Osteoblast (primary cell): ENCODE measurements around the gene WWOX. TPM values are rescaled to one million over a fixed set of nuclear protein-coding genes. Genes with fewer than 3 reads are reported as not detected.

ENCODE experiments used
- DNase-seq: peaks from one replicate; pipeline ENCODE4 v3.0.0; 2011; ENCODE audit warnings: low spot score, mixed read lengths; ENCODE audit not compliant: insufficient read length; ENCODE audit errors: missing footprints
- H2AFZ ChIP-seq: 2 replicates; pipeline ENCODE4 v1.6.0; 2011; ENCODE audit warnings: mild to moderate bottlenecking, low read length
- H3K27ac ChIP-seq: 2 replicates; pipeline ENCODE4 v1.5.1; 2011; ENCODE audit warnings: mild to moderate bottlenecking, low read depth, low read length, moderate library complexity
- H3K27me3 ChIP-seq: 2 replicates; pipeline ENCODE4 v1.6.0; 2012; ENCODE audit warnings: mild to moderate bottlenecking, control low read depth, inconsistent platforms, low read length, moderate library complexity; ENCODE audit not compliant: insufficient read depth
- H3K36me3 ChIP-seq: 2 replicates; pipeline ENCODE4 v1.5.1; 2011; ENCODE audit warnings: mild to moderate bottlenecking, low read length, control low read depth, moderate library complexity; ENCODE audit not compliant: insufficient read depth
- H3K4me1 ChIP-seq: 2 replicates; pipeline ENCODE4 v1.5.1; 2011; ENCODE audit warnings: mild to moderate bottlenecking, low read length, control low read depth, moderate library complexity; ENCODE audit not compliant: insufficient read depth
- H3K4me2 ChIP-seq: 2 replicates; pipeline ENCODE4 v1.6.0; 2011; ENCODE audit warnings: mild to moderate bottlenecking, low read length; ENCODE audit not compliant: insufficient read depth
- H3K4me3 ChIP-seq: fragments of 200-600 bp; sonication (generic); 3 replicates; pipeline ENCODE4 v1.5.1; 2012; ENCODE audit warnings: mild to moderate bottlenecking, low read length, inconsistent platforms; ENCODE audit not compliant: insufficient read depth
- H3K79me2 ChIP-seq: 2 replicates; pipeline ENCODE4 v1.6.0; 2012; ENCODE audit warnings: mild to moderate bottlenecking, low read length, control low read depth, inconsistent platforms; ENCODE audit not compliant: insufficient read depth
- H3K9me3 ChIP-seq: 2 replicates; pipeline ENCODE4 v1.5.1; 2011; ENCODE audit warnings: low read depth, low read length, control low read depth
- H4K20me1 ChIP-seq: 2 replicates; pipeline ENCODE4 v1.6.0; 2012; ENCODE audit warnings: mild to moderate bottlenecking, low read length, control low read depth; ENCODE audit not compliant: insufficient read depth
- total RNA-seq: library from RNA; depleted of rRNA; stranded (reverse); fragments of >200 nt; gene quantifications from 2 replicates; pipeline ENCODE4 v1.2.3, GENCODE V29; 2012
- TF ChIP-seq, protein P1 (sequence below): IDR thresholded peaks from 2 replicates; pipeline ENCODE4 v1.5.1; 2011; ENCODE audit warnings: mild to moderate bottlenecking, low read depth, low read length, moderate library complexity; ENCODE audit errors: extremely low read depth

Gene WWOX
- total RNA-seq, 1 donor, result 23.9 TPM

DNA sequence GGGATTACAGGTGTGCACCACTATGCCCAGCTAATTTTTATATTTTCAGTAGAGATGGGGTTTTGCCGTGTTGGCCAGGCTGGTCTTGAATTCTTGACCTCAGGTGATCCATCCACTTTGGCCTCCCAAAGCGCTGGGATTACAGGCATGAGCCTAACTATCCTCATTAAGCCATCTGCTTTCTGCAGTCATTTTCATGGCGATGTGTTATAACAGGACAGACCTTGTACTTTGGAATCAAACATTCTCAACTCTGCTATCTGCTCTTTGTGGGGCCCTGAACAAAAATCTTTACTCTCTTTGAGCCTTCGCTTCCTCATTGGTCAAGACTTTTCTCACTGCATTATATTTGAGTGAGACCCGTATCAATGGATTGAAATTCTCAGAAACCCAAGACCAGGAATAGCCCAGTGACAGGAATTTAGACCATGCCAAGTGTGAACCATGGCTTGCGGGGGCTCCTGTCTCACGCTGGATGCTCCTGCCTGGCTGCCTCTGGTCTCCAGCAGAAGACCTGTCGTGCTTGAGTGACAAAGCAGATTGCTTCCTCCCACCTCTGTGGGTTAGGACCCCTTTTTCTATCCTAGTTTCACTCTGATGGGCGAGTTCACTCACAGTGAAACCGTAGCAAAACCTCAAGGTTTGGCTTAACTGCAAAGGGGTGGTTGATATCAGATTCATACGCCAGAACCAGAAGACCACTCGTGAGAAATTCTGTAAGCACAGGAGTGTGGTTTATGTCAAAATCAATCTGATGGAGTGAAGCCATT lies 982.0 kb downstream of the WWOX start:
- Histone ChIP-seq H4K20me1 (no peaks in the 10 kb centered on the region), H3K36me3 (no peaks in the 10 kb centered on the region), H3K4me3 (no peak overlapping the region), H3K27ac (no peak overlapping the region), H3K4me1 (no peaks in the 10 kb centered on the region), H3K4me2 (no peak overlapping the region), H3K79me2 (no peaks in the 10 kb centered on the region), H3K27me3 (no peaks in the 10 kb centered on the region), H3K9me3 (no peaks in the 10 kb centered on the region), H2AFZ (no peak overlapping the region)
- TF ChIP-seq, protein P1, sequence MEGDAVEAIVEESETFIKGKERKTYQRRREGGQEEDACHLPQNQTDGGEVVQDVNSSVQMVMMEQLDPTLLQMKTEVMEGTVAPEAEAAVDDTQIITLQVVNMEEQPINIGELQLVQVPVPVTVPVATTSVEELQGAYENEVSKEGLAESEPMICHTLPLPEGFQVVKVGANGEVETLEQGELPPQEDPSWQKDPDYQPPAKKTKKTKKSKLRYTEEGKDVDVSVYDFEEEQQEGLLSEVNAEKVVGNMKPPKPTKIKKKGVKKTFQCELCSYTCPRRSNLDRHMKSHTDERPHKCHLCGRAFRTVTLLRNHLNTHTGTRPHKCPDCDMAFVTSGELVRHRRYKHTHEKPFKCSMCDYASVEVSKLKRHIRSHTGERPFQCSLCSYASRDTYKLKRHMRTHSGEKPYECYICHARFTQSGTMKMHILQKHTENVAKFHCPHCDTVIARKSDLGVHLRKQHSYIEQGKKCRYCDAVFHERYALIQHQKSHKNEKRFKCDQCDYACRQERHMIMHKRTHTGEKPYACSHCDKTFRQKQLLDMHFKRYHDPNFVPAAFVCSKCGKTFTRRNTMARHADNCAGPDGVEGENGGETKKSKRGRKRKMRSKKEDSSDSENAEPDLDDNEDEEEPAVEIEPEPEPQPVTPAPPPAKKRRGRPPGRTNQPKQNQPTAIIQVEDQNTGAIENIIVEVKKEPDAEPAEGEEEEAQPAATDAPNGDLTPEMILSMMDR, result no peak
- DNase-seq, result no peak

DNA sequence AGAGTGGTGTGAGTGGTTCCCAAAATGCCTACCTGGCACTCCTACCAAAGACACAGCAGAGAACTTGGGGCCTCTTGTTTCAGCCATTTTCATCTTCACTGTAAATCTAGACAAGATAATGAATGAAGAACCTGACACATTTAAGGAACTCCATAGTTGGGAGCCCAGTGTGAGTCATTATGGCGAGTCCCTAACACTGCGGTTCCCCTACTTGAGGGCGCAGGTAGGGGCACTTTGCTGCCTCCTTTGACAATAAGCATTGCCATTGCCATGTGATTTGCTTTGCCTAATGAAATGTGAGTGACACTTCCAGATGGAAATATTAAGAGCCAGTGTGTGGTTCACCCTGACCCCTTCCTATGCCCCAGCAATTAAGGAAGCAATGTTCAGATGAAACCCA lies 983.5 kb downstream of the WWOX start:
- no peak overlapping the region for H3K4me2 ChIP-seq
- H3K27ac ChIP-seq, result no peak overlapping the region
- H3K9me3 ChIP-seq, result no peaks in the 10 kb centered on the region
- H2AFZ ChIP-seq, result no peak overlapping the region
- H4K20me1 ChIP-seq, result no peaks in the 10 kb centered on the region
- DNase-seq, result no peak
- TF ChIP-seq, protein P1, result no peak
- H3K4me1 ChIP-seq, result no peaks in the 10 kb centered on the region
- no peaks in the 10 kb centered on the region for H3K27me3 ChIP-seq
- H3K4me3 ChIP-seq, result no peak overlapping the region
- H3K36me3 ChIP-seq, result no peaks in the 10 kb centered on the region
- no peaks in the 10 kb centered on the region for H3K79me2 ChIP-seq

DNA sequence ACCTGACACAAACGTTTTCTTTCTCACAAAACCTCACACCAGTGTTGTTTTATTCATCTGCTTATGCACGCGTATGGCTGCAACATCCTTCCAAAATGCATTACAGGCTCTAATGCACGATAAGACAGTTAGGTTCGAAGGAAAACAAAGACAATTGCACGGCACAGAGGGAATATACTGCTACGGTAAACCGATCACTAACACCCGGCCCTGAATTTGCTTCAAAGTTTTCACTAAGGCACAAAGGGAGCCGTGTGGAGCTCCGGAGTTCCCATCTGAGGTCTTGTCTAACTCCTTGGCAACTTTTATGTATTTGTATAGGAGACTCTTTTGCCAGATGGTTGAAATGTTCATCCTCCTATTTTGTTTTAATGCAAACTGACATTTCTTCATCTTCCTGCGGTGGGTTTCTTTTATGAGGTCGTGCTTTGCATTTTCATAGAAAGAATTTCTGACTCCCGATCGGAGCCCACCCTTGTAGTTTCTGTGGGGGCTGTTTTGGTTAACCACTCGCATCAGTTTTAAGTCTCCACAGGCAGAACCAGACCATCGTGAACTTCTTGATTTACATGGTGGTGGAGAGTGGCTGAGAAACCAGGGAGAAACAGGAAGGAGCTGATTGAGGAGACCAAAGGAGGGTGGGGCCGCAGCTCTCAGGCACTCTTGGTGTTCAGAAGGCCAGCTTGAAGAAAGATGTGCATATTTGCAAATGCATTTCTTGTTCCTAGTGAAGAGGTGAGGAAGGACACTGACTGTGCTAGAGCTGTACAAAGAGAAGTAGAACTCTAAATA lies 984.2 kb downstream of the WWOX start:
- Histone ChIP-seq H3K36me3 (no peaks in the 10 kb centered on the region), H4K20me1 (no peaks in the 10 kb centered on the region), H3K27me3 (no peaks in the 10 kb centered on the region), H3K4me1 (no peaks in the 10 kb centered on the region), H2AFZ (no peak overlapping the region), H3K4me2 (no peak overlapping the region), H3K4me3 (no peak overlapping the region), H3K9me3 (no peaks in the 10 kb centered on the region), H3K79me2 (no peaks in the 10 kb centered on the region), H3K27ac (no peak overlapping the region)
- DNase-seq, result no peak
- TF ChIP-seq, protein P1, result no peak

DNA sequence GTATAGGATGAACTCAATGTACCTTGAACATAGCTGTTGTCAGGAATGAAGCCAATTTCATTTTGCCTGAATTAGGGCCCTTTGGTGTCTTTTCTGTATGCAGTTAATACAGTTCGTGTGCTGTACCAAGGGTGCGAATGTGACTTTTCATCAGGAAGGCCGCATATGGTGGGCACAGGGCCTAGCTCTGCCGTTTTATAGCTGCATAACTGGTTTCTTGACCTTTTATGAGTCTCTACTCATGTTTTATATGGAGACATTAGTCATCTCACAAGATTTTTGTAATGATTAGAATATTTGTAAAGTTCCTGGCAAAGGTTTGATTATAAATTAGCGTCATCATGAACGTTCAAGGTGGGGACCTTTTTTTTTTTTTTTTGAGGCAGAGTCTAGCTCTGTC lies 989.5 kb downstream of the WWOX start:
- no peak overlapping the region for H3K4me2 ChIP-seq
- H4K20me1 ChIP-seq, result no peaks in the 10 kb centered on the region
- no peak overlapping the region for H3K4me3 ChIP-seq
- no peaks in the 10 kb centered on the region for H3K9me3 ChIP-seq
- TF ChIP-seq, protein P1, result no peak
- DNase-seq, result no peak
- H3K27ac ChIP-seq, result no peak overlapping the region
- no peaks in the 10 kb centered on the region for H3K79me2 ChIP-seq
- H3K36me3 ChIP-seq, result no peaks in the 10 kb centered on the region
- no peaks in the 10 kb centered on the region for H3K27me3 ChIP-seq
- no peak overlapping the region for H2AFZ ChIP-seq
- no peaks in the 10 kb centered on the region for H3K4me1 ChIP-seq
